HFF-Myc (cell line): ENCODE data around the gene OR4D2.
"Not testable (repeated sequence)": the region's sequence is repeated elsewhere in the genome, so short reads cannot be mapped to it uniquely, and the experiment has no call there.

ENCODE experiments used
- DNase-seq: peaks from one replicate; pipeline ENCODE4 v3.0.0-alpha.2; 2011; ENCODE audit warnings: low read depth; ENCODE audit errors: extremely low read depth
- H3K4me3 ChIP-seq: replicated peaks from 2 replicates; pipeline ENCODE4 v1.5.1; 2011; ENCODE audit warnings: low read depth, mild to moderate bottlenecking, control low read depth, low read length
- TF ChIP-seq, protein P1 (sequence below): IDR thresholded peaks from 2 replicates; pipeline ENCODE4 v1.5.1; 2012; ENCODE audit warnings: mild to moderate bottlenecking, low read depth, low read length, control low read depth; ENCODE audit errors: missing control alignments

The OR4D2 gene

GRCh38 chr17:58136669-58137279 lies 30.0 kb upstream of the OR4D2 start:
- DNase-seq, result no peak
- H3K4me3 ChIP-seq, result no peak overlapping the region
- TF ChIP-seq, protein P1, sequence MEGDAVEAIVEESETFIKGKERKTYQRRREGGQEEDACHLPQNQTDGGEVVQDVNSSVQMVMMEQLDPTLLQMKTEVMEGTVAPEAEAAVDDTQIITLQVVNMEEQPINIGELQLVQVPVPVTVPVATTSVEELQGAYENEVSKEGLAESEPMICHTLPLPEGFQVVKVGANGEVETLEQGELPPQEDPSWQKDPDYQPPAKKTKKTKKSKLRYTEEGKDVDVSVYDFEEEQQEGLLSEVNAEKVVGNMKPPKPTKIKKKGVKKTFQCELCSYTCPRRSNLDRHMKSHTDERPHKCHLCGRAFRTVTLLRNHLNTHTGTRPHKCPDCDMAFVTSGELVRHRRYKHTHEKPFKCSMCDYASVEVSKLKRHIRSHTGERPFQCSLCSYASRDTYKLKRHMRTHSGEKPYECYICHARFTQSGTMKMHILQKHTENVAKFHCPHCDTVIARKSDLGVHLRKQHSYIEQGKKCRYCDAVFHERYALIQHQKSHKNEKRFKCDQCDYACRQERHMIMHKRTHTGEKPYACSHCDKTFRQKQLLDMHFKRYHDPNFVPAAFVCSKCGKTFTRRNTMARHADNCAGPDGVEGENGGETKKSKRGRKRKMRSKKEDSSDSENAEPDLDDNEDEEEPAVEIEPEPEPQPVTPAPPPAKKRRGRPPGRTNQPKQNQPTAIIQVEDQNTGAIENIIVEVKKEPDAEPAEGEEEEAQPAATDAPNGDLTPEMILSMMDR, result peak; percentile 57

- TF ChIP-seq, protein P1, result no peak
- H3K4me3 ChIP-seq, result no peak overlapping the region
- no peak for DNase-seq
Observed at GRCh38 chr17:58141505-58141904, 25.3 kb upstream of the OR4D2 start.

DNA sequence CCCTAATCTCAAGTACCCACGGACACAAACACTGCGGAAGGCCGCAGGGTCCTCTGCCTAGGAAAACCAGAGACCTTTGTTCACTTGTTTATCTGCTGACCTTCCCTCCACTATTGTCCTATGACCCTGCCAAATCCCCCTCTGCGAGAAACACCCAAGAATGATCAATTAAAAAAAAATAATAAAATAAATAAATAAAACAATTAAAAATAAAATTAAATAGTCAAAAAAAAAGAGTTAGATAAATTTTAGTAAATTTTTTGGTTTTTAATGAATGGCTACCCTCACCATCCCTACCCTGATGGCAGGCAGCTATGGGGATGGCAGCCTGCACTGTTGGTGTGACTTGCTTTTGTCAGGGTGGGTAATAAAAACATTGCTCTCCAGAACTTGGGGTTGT lies 23.4 kb upstream of the OR4D2 start:
- DNase-seq, H3K4me3 ChIP-seq: not testable (repeated sequence)

DNA sequence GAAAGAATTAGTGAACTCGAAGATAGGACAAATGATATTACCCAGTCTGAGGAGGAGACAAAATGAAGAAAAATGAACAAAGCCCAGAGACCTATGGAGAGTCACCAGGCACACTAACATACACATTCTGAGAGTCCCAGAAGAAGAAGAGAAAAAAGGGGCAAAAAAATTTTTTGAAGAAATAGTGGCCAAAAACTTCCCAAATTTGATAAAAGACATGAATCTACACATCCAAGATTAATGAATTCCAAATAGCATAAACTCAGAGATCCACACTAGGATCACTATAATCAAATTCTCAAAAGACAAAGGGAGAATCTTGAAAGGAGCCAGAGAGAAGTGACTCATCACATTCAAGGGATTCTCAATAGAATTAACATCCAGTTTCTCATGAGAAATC lies 22.0 kb upstream of the OR4D2 start:
- no peak for DNase-seq
- TF ChIP-seq, protein P1, result no peak
- H3K4me3 ChIP-seq, result no peak overlapping the region

- H3K4me3 ChIP-seq, result no peak within 1 kb of the TSS
- TF ChIP-seq, protein P1, result no peak
- DNase-seq, result no peak
Observed at GRCh38 chr17:58147930-58148434, 18.8 kb upstream of the OR4D2 start, which contains the start of gene OR4D1. Gene OR4D1 (plus strand): TSS chr17:58148384. CDS start chr17:58155154, 6,770 bp downstream.

- H3K4me3 ChIP-seq, result no peak overlapping the region
- no peak for DNase-seq
- TF ChIP-seq, protein P1, result no peak
Observed at GRCh38 chr17:58148609-58149008, 18.2 kb upstream of the OR4D2 start.

DNA sequence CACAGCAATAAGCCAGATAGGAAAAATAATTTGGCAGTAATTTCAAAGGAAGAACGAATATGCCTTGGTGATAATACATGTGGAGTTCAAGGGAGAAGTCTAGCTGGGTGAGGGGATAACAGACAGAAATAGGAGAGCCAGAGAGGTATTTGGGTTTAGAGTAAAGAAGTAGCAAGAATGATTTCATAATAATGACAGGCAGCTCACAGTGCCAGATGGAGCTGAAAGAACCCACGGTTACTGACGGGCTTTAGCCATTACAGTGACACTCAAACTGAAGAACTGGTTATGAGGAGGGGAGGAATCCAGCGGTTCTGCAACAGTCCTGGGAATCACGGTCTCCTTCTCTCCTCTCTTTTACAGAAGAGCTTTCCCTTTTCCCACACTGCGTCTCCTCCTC lies 16.4 kb upstream of the OR4D2 start:
- no peak for DNase-seq

More for the DNA sequence above, 16.4 kb upstream of the OR4D2 start:
- no peak overlapping the region for H3K4me3 ChIP-seq
- TF ChIP-seq, protein P1, result no peak
